GM12874 (cell line): ENCODE measurements around the gene TLCD1.

Experiments used
- TF ChIP-seq, protein P1 (sequence below): IDR thresholded peaks from 2 replicates; pipeline ENCODE4 v1.5.1; 2011; ENCODE audit warnings: low read depth, mild to moderate bottlenecking, control low read depth, low read length, moderate library complexity; ENCODE audit not compliant: insufficient read depth

The TLCD1 gene

DNA sequence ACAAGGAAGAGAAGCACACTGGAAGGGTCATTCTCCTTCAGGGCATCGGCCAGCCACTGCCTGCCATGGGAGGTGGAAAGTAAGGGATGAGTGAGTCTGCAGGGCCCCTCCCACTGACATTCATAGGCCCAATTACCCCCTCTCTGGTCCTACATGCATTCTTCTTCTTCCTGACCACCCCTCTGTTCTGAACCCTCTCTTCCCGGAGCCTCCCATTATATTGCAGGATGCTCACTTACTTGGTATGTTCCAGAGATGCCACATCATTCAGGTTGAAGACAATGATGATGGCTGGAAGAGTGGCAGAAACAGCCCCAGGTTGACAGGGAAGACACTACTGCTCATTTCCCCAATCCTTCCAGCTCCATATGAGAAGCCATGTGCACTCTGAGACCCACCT is 10.8 kb downstream of the TLCD1 start:
- TF ChIP-seq, protein P1, sequence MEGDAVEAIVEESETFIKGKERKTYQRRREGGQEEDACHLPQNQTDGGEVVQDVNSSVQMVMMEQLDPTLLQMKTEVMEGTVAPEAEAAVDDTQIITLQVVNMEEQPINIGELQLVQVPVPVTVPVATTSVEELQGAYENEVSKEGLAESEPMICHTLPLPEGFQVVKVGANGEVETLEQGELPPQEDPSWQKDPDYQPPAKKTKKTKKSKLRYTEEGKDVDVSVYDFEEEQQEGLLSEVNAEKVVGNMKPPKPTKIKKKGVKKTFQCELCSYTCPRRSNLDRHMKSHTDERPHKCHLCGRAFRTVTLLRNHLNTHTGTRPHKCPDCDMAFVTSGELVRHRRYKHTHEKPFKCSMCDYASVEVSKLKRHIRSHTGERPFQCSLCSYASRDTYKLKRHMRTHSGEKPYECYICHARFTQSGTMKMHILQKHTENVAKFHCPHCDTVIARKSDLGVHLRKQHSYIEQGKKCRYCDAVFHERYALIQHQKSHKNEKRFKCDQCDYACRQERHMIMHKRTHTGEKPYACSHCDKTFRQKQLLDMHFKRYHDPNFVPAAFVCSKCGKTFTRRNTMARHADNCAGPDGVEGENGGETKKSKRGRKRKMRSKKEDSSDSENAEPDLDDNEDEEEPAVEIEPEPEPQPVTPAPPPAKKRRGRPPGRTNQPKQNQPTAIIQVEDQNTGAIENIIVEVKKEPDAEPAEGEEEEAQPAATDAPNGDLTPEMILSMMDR = no peak

DNA sequence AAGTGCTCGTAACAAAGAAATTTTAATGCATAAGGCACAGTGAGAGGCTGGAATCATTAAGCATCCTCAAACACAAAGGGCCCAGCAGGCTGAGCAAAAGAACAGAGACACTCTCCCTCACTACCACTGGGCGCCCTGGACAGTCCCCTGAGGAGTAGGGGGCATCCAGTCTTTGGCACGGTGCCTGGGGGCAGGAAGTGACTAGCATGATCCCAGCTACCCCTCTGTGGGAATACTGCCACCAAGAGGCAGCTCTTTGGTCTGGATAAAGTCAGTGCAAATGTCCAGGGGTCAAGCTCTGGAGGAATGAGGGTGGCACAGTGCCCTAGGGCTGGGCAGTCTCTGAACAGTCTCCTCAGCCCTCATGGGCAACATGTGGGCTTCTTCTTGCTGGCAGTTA is 11.8 kb downstream of the TLCD1 start:
- TF ChIP-seq, protein P1 = no peak

DNA sequence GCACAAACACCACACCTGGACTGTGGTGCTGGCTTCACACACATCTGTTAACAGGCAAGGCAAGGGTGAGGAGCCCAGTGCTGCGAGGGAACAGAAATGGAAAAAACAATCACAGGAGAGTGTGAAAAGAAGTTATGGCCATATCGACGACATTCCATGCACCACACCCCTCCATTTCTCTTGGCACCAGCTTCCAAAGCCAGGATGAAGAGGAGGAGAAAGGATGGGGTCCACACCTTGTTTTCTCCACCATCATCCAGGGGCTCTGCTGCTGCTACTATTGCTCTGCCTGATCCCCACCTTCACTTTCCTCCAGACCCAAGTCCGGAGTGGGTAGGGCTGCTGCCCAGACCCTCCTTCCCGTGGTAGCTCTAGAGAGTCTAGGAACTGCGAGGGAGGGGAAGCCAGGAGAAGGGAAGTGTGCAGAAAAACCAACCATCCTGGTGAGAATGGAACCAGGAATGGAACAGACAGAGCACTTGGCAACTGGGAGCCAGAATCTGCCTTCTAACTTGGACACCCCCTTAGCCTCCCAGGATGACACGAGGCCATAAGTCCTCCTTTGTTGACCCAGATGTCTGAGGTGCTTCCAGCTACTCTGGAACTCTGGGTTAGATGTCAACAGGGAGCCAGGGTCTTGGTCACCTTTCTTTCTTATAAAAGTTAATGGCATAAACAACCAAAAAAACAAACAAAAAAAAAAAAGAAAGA is 13.2 kb downstream of the TLCD1 start:
- TF ChIP-seq, protein P1 = no peak

DNA sequence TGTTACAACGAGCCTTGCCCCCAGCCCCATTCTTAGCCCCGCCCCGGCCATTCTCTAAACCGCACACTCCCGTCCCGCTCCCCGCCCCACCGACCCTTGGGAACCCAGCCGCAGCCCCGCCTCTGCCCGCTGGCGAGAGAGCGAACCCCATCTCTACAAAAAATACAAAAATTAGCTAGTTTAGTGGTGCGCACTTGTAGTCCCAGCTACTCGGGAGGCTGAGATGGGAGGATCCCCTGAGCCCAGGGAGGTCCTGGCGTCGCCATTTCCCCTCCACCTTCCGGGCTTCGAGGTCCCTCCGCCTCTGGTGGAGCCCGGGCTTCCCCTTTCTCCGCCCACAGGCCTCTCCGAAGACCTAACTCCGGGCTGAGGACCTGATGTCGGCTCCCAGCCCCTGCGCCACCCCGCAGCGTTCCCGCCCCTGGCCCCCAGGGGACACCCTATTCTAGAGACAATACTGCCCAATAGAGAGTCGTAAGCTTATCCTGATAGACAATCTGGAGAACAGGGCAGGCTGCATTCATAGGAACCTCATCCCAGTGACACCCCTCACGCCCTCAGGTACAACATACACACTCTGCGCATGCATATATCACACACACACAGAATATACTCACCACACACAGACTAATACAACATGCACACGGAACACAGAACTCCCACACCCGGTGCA is 13.9 kb downstream of the TLCD1 start:
- TF ChIP-seq, protein P1 = peak; percentile 20; the same call in 1 of the 2 replicates

DNA sequence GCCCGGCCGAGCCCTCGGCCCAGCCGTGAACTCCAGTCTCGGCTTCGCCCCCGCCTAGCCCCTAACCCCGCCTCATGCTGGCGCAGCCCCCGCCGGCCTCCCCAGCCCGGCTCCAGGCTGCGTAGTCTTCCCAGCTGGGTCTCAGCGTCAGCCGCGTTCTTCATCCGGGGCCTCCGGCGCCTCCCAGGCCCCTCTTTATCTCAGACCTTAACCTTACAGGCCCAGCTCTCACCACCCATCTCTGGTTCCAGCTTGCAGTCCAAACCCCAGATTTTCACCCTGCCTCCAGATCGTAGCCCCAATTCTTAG is 14.4 kb downstream of the TLCD1 start, which contains the start of gene PROCA1:
PROCA1 (minus strand) TSS at position 166 of the 309 bp plus-strand sequence. CDS start 228 bp downstream, outside the sequence.
- TF ChIP-seq, protein P1 = no peak

DNA sequence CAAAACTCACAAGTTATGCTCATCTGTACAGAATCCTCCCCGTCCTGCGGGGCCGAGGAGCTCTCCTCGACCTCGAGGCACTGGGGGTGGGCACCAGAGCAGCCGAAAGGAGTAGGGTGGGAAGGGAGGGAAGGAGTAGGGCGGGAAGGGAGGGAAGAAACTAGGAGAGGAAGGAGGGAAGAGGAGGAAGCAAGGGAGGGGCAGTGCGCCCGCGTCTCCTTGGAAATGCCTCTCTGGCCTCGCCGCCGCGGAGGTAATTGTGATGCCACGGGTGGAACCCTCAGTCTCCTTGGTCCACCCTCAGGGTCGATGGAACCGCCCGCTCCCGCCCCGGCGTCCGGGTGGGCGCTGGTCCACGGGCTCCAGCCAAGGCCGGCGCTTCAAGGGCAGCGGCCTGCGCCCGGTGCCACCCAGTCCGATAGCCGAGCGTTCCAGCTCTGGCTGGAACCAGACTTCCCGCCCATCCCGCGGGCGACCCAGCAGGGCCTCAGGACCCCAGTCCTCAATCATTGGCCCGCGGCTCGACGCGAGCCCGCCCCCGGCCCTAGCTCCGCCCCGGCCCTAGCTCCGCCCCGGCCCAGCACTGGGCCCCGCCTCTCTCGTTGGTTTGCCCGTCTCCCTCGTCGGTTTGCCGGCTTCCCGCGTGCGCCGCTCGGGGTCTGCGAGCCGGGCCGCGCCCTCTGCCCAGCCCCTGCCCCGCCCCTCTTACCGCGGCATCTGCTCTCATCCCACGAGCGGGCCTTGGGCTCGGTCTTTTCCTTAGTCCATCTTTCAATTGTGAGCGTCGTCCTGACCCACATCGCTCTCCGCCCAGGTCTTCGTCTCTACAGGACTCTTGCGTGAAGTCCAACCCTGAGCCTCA is 14.9 kb downstream of the TLCD1 start:
- TF ChIP-seq, protein P1 = no peak

DNA sequence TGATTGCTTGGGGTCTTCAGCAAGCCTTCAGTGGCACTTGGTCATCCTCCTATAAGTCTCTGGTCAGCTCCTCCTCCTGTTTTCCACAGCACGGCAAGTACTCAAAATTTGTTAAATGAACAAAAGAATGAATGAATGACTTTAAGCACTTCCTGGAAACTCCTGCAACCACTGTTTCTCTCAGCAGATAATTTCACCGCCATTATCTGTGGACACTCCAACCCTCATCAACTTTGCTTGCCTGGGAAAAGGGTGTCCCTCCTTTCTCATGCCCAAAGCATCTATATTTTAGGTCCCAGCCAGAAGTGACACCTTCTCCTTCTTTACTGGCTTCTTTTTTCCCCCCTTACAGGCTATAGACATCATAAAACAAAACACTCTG is 18.7 kb downstream of the TLCD1 start:
- TF ChIP-seq, protein P1 = no peak
